HG03039 (cell line): Measurements from ENCODE around the gene SMNDC1.
A peak's percentile ranks its signal among the peaks of the same experiment; 100 is the strongest.
"Not testable (repeated sequence)": the region's sequence is repeated elsewhere in the genome, so short reads cannot be mapped to it uniquely, and the experiment has no call there.

Experiments
- ATAC-seq: cut with Tn5 transposase; IDR thresholded peaks from one replicate; pipeline ENCODE4 v1.9.1; 2021; ENCODE audit warnings: mild to moderate bottlenecking, moderate library complexity; ENCODE audit not compliant: unreplicated experiment

Gene SMNDC1

GRCh38 chr10:110304780-110305421 lies at the start of gene SMNDC1:
Gene SMNDC1, minus strand, starts transcription at chr10:110304920. Its CDS starts 1,333 bp downstream, at chr10:110303587.
- ATAC-seq, result peak; percentile 91

- ATAC-seq, result no peak
Measured at GRCh38 chr10:110354322-110354766, 49.6 kb upstream of the SMNDC1 start.

GRCh38 chr10:110353244-110354119 lies 48.8 kb upstream of the SMNDC1 start:
- ATAC-seq, result no peak

GRCh38 chr10:110352930-110353243 lies 48.2 kb upstream of the SMNDC1 start:
- ATAC-seq, result no peak

- ATAC-seq, result no peak
Measured at GRCh38 chr10:110350812-110351211, 46.1 kb upstream of the SMNDC1 start.

- ATAC-seq, result no peak
Measured at GRCh38 chr10:110349831-110350230, 45.1 kb upstream of the SMNDC1 start.

GRCh38 chr10:110349386-110349785 lies 44.7 kb upstream of the SMNDC1 start:
- ATAC-seq, result no peak

- no peak for ATAC-seq
Measured at GRCh38 chr10:110348336-110348735, 43.6 kb upstream of the SMNDC1 start.

GRCh38 chr10:110346914-110347313 lies 42.2 kb upstream of the SMNDC1 start:
- no peak for ATAC-seq

- no peak for ATAC-seq
Measured at GRCh38 chr10:110345286-110345685, 40.6 kb upstream of the SMNDC1 start.

- no peak for ATAC-seq
Measured at GRCh38 chr10:110344622-110345021, 39.9 kb upstream of the SMNDC1 start.

GRCh38 chr10:110343947-110344346 lies 39.2 kb upstream of the SMNDC1 start:
- no peak for ATAC-seq

GRCh38 chr10:110340816-110341215 lies 36.1 kb upstream of the SMNDC1 start:
- no peak for ATAC-seq

- no peak for ATAC-seq
Measured at GRCh38 chr10:110340122-110340521, 35.4 kb upstream of the SMNDC1 start.

- no peak for ATAC-seq
Measured at GRCh38 chr10:110337906-110338305, 33.2 kb upstream of the SMNDC1 start.

- no peak for ATAC-seq
Measured at GRCh38 chr10:110337401-110337800, 32.7 kb upstream of the SMNDC1 start.

- no peak for ATAC-seq
Measured at GRCh38 chr10:110336111-110336721, 31.5 kb upstream of the SMNDC1 start.

GRCh38 chr10:110335314-110336064 lies 30.8 kb upstream of the SMNDC1 start:
- ATAC-seq, result no peak

GRCh38 chr10:110334061-110334656 lies 29.4 kb upstream of the SMNDC1 start:
- no peak for ATAC-seq

GRCh38 chr10:110331226-110331795 lies 26.6 kb upstream of the SMNDC1 start:
- not testable (repeated sequence) for ATAC-seq
